HG03108 (cell line): ENCODE results near the gene RBM4B.
A peak's percentile ranks its signal among the peaks of the same experiment; 100 is the strongest.

Experiments
- ATAC-seq: cut with Tn5 transposase; IDR thresholded peaks from one replicate; pipeline ENCODE4 v1.9.1; 2021; ENCODE audit warnings: moderate library complexity; ENCODE audit not compliant: unreplicated experiment

RBM4B gene

DNA sequence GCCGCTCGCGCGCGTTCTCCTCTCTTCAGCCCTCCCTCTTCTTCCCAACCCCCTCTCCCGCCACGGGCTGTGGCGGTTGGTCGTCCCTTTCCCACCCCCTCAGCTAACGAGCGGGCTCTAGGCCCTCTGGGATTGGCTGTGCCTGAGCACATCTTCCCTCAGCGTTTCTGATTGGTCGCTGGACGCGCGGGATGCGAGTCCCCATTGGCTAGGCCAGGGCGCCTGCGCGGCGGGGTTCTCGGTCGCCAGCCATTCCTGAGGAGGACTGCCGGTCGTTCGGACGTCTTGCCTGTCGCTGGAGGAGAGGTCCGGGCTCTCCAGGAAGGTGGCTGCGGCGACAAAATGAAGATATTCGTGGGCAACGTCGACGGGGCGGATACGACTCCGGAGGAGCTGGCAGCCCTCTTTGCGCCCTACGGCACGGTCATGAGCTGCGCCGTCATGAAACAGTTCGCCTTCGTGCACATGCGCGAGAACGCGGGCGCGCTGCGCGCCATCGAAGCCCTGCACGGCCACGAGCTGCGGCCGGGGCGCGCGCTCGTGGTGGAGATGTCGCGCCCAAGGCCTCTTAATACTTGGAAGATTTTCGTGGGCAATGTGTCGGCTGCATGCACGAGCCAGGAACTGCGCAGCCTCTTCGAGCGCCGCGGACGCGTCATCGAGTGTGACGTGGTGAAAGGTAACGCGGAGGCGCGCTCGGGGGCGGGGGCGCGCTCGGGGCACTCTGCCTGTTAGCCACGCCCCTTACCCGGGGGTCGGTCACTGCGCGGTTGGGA is 61.1 kb downstream of the RBM4B start, which contains the start of gene RBM14:
Gene RBM14 (plus strand): TSS at position 252 of the 776 bp plus-strand sequence. CDS start 91 bp downstream, at position 343.
- ATAC-seq = peak; percentile 94
